ENCODE measurements around the gene DPP4.

DPP4 gene

DNA sequence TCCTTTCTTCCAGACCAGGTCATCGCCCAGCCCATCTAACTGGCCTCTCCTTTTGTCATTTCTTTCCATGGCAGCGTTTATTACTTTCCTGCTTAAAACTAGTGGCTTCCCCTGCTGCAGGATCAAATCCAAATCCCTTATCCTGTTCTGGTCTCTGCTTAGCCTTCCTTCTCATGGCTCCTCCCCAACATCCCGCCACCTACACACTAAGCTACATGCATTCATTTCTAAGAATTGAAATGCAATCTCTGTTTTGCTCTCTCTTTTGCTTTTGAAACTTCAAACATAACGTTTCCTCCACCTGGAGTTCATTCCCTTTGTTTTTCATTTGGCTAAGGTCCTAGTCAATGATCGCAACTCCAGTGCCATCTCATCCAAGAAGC, 18.0 kb upstream of the DPP4 start:
- no peak overlapping the region for H2AFZ ChIP-seq (ENCODE audit: low read length)
- no peaks in the 10 kb centered on the region for H3F3A ChIP-seq (ENCODE audit: insufficient read depth, low read length)
- no peaks in the 10 kb centered on the region for H3K27me3 ChIP-seq (replicated peaks; ENCODE audit: insufficient read depth, low read length)
- H3K9me2 ChIP-seq (replicated peaks; ENCODE audit: insufficient read depth, low read length), result no peaks in the 10 kb centered on the region
- no peak overlapping the region for H3K4me3 ChIP-seq (ENCODE audit: low read length)
- DNase-seq, result no peak
- TF ChIP-seq EZH2phosphoT487 (IDR thresholded peaks at IDR 0.05; ENCODE audit: low read length) (no peak), EZH2 (optimal IDR thresholded peaks at IDR 0.05; ENCODE audit: low read depth, low read length) (no peak), CTCF (IDR thresholded peaks at IDR 0.05; ENCODE audit: low read length) (no peak)
- no peak overlapping the region for H3K4me2 ChIP-seq (ENCODE audit: low read depth, low read length)
- no peaks in the 10 kb centered on the region for H4K20me1 ChIP-seq (ENCODE audit: insufficient read depth, low read length)
- H3K36me3 ChIP-seq (replicated peaks; ENCODE audit: insufficient read depth, low read length), result no peaks in the 10 kb centered on the region
- H3K4me1 ChIP-seq (ENCODE audit: low read length), result no peaks in the 10 kb centered on the region
- no peaks in the 10 kb centered on the region for H3K9me3 ChIP-seq (replicated peaks; ENCODE audit: insufficient read depth, low read length)
- no peak overlapping the region for H3K9ac ChIP-seq (ENCODE audit: low read length)
- no peak overlapping the region for H3K27ac ChIP-seq (ENCODE audit: low read length)
- no peaks in the 10 kb centered on the region for H3K79me2 ChIP-seq (ENCODE audit: low read length)

- Histone ChIP-seq H3K9ac (ENCODE audit: low read length) (no peak overlapping the region), H3K27me3 (replicated peaks; ENCODE audit: insufficient read depth, low read length) (no peaks in the 10 kb centered on the region), H3K36me3 (replicated peaks; ENCODE audit: insufficient read depth, low read length) (no peaks in the 10 kb centered on the region), H3F3A (ENCODE audit: insufficient read depth, low read length) (no peaks in the 10 kb centered on the region), H3K4me3 (ENCODE audit: low read length) (no peak overlapping the region), H3K79me2 (ENCODE audit: low read length) (no peaks in the 10 kb centered on the region), H3K9me3 (replicated peaks; ENCODE audit: insufficient read depth, low read length) (no peaks in the 10 kb centered on the region), H2AFZ (ENCODE audit: low read length) (no peak overlapping the region), H4K20me1 (ENCODE audit: insufficient read depth, low read length) (no peaks in the 10 kb centered on the region), H3K9me2 (replicated peaks; ENCODE audit: insufficient read depth, low read length) (no peaks in the 10 kb centered on the region), H3K4me2 (ENCODE audit: low read depth, low read length) (no peak overlapping the region), H3K4me1 (ENCODE audit: low read length) (no peaks in the 10 kb centered on the region), H3K27ac (ENCODE audit: low read length) (no peak overlapping the region)
- no peak for DNase-seq
- no peak for TF ChIP-seq EZH2phosphoT487 (IDR thresholded peaks at IDR 0.05; ENCODE audit: low read length)
- TF ChIP-seq EZH2 (optimal IDR thresholded peaks at IDR 0.05; ENCODE audit: low read depth, low read length), result no peak
- no peak for TF ChIP-seq CTCF (IDR thresholded peaks at IDR 0.05; ENCODE audit: low read length)
Measured at GRCh38 chr2:162091325-162092007, 17.5 kb upstream of the DPP4 start.

DNA sequence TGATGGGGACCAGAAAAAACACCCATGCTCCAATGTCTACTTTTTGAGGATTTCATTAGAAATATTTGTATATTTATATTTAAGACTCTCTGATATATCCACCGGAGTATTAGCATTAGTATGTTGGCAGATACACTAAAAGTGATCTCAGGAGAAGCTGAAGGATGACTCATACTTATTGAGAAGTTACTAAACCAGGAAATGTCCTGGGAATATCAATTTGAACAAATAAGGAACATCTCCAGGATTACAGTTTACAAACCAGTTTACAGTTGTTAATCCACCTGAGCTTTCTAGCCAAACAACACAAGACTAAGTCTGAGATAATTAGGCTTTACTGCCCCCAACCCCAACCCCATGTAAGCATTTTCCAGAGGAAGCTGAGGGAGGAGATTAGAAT, 16.1 kb upstream of the DPP4 start:
- no peak overlapping the region for H3K4me2 ChIP-seq (ENCODE audit: low read depth, low read length)
- no peaks in the 10 kb centered on the region for H3K9me3 ChIP-seq (replicated peaks; ENCODE audit: insufficient read depth, low read length)
- H3K4me3 ChIP-seq (ENCODE audit: low read length), result no peak overlapping the region
- no peaks in the 10 kb centered on the region for H3K27me3 ChIP-seq (replicated peaks; ENCODE audit: insufficient read depth, low read length)
- H3K4me1 ChIP-seq (ENCODE audit: low read length), result no peaks in the 10 kb centered on the region
- no peak for TF ChIP-seq CTCF (IDR thresholded peaks at IDR 0.05; ENCODE audit: low read length)
- no peak overlapping the region for H2AFZ ChIP-seq (ENCODE audit: low read length)
- no peak for DNase-seq
- H3K9me2 ChIP-seq (replicated peaks; ENCODE audit: insufficient read depth, low read length), result no peaks in the 10 kb centered on the region
- no peak overlapping the region for H3K27ac ChIP-seq (ENCODE audit: low read length)
- no peaks in the 10 kb centered on the region for H4K20me1 ChIP-seq (ENCODE audit: insufficient read depth, low read length)
- H3F3A ChIP-seq (ENCODE audit: insufficient read depth, low read length), result no peaks in the 10 kb centered on the region
- H3K9ac ChIP-seq (ENCODE audit: low read length), result no peak overlapping the region
- no peaks in the 10 kb centered on the region for H3K36me3 ChIP-seq (replicated peaks; ENCODE audit: insufficient read depth, low read length)
- no peaks in the 10 kb centered on the region for H3K79me2 ChIP-seq (ENCODE audit: low read length)

Measured in MM.1S (cell line).